Measurements from ENCODE around the gene TBC1D22A.

The TBC1D22A gene

GRCh38 chr22:47082505-47082904, 320.1 kb downstream of the TBC1D22A start:
- no peak for DNase-seq (ENCODE audit: low read depth)
- H3K4me3 ChIP-seq (ENCODE audit: low read depth, low read length), result no peak overlapping the region
- TF ChIP-seq, protein P1, sequence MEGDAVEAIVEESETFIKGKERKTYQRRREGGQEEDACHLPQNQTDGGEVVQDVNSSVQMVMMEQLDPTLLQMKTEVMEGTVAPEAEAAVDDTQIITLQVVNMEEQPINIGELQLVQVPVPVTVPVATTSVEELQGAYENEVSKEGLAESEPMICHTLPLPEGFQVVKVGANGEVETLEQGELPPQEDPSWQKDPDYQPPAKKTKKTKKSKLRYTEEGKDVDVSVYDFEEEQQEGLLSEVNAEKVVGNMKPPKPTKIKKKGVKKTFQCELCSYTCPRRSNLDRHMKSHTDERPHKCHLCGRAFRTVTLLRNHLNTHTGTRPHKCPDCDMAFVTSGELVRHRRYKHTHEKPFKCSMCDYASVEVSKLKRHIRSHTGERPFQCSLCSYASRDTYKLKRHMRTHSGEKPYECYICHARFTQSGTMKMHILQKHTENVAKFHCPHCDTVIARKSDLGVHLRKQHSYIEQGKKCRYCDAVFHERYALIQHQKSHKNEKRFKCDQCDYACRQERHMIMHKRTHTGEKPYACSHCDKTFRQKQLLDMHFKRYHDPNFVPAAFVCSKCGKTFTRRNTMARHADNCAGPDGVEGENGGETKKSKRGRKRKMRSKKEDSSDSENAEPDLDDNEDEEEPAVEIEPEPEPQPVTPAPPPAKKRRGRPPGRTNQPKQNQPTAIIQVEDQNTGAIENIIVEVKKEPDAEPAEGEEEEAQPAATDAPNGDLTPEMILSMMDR (IDR thresholded peaks at IDR 0.05; ENCODE audit: control insufficient read depth, extremely low read depth, insufficient read depth), result no peak

DNA sequence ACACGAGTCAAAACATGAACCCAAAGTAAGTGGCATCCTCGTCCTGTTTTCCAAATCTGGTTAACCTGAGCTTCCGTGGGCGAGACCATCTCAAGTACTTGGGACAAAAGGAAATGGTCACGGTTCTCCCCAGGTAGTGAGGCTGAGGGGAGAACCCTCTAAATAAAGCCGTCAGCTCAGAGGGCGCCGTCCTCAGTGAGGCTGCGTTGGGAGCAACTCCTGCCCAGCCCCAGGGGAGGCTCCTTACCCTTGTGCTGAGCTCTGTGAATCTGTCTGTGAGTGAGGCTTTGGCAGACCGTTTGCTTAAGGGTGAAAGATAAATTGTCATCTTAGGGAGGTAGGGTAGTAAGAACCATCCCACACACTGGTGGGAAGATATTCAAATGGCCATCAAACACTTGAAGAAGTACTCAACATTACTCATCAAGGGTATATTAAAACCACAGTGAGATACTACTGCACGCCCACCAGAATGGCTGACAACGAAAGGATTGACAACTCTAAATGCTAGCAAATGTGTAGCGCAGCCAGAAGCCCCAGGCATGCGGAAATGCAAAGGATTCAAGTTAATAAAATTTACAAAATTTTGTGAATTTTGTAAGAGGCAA, 321.0 kb downstream of the TBC1D22A start:
- DNase-seq (ENCODE audit: low read depth), result no peak
- no peak overlapping the region for H3K4me3 ChIP-seq (ENCODE audit: low read depth, low read length)
- TF ChIP-seq, protein P1 (IDR thresholded peaks at IDR 0.05; ENCODE audit: control insufficient read depth, extremely low read depth, insufficient read depth), result no peak

DNA sequence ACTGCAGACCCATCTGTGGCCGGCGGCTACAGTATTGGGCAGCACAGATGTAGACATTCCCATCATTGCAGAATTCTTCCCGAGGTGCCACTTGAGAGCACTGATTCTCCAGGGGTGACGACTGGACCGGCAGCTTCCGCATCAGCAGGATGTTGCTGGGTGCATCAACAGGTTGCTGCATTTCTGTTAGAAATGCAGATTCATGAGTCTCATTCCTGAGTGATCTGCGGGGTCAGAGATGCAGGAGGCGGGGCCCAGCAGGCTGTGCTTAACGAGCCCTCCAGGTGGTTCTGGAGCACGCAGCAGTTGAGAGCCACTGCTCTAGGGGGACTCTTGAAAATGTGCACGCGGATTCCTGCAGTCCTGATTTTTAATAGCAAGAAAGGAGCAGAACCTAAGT, 321.8 kb downstream of the TBC1D22A start:
- DNase-seq (ENCODE audit: low read depth), result no peak
- TF ChIP-seq, protein P1 (IDR thresholded peaks at IDR 0.05; ENCODE audit: control insufficient read depth, extremely low read depth, insufficient read depth), result no peak
- no peak overlapping the region for H3K4me3 ChIP-seq (ENCODE audit: low read depth, low read length)

DNA sequence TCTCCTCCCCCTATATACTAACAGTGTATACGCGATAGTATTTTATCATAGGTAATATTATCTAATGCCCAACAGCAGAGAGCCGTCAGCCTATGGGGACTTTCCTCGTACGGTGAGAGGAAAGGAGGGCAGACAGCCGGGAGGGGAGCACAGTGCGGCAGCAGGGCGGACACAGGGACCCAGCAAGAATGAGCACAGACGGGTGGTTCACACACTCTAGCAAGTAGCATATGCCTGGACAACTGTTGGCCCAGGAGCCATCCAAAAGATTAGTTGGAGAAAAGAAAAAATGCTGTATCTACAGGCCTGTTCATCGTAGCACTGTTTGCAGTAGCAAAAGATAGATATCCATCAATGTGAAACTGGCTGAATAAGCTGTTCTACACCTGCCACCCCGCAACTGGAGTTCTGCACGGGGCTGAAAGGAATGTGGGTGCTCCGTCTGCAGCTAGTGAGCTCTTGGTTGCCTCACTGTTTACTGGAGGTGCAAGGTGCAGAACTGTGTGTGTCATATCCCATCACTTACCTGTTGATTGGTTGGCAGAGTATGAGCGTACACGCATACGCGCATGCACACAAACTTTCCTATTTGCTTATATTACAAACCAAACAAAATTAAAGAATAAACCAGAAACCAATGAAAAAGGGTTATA, 324.3 kb downstream of the TBC1D22A start:
- no peak overlapping the region for H3K4me3 ChIP-seq (ENCODE audit: low read depth, low read length)
- DNase-seq (ENCODE audit: low read depth), result no peak
- TF ChIP-seq, protein P1 (IDR thresholded peaks at IDR 0.05; ENCODE audit: control insufficient read depth, extremely low read depth, insufficient read depth), result no peak

DNA sequence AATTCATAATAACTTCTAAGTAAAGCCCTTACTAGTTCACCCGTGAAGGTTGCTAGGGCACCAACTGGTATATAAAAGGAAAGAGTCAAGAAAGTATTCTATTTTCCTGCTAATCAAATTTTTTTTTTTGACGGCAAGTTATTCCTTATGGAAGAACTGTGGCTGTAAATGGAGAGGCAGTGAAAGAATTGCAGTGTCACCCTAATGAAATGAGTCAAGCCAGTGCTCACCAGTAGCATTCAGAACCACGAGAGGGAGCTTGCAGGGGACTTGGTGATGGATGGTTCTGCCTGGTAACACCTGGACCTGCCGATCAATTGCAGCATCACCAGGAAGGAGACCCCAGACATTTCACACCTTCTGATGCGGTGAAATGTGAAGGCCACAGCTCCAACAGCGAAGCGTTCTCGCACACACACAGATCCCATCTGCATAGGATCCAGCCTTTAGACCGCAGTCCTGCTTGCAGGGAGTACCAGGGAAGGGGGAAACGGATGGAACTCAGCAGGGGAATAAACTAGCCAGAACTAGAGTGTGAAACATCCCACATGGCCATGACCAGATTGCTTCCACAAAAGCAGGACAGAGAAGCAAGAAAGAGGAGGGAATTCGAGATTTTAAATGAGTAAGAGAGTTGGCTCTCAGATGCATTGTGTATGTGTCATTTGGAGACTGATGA, 326.2 kb downstream of the TBC1D22A start:
- DNase-seq (ENCODE audit: low read depth), result no peak
- H3K4me3 ChIP-seq (ENCODE audit: low read depth, low read length), result no peak overlapping the region
- TF ChIP-seq, protein P1 (IDR thresholded peaks at IDR 0.05; ENCODE audit: control insufficient read depth, extremely low read depth, insufficient read depth), result no peak

GRCh38 chr22:47089374-47089773, 326.9 kb downstream of the TBC1D22A start:
- TF ChIP-seq, protein P1 (IDR thresholded peaks at IDR 0.05; ENCODE audit: control insufficient read depth, extremely low read depth, insufficient read depth), result no peak
- DNase-seq (ENCODE audit: low read depth), result no peak
- H3K4me3 ChIP-seq (ENCODE audit: low read depth, low read length), result no peak overlapping the region
